SH-SY5Y (cell line): ENCODE data around the gene CACNA1B.

Source experiments
- GATA2 ChIP-seq: IDR thresholded peaks from 2 replicates; pipeline ENCODE4 v1.6.1; 2011; ENCODE audit warnings: mild to moderate bottlenecking, low read depth, low read length
- GATA3 ChIP-seq: IDR thresholded peaks from 2 replicates; pipeline ENCODE4 v1.6.1; 2011; ENCODE audit warnings: low read depth, mild to moderate bottlenecking, low read length, moderate library complexity

Gene CACNA1B

GRCh38 chr9:137899551-137900360 is 22.2 kb downstream of the CACNA1B start:
- TF ChIP-seq GATA2 (no peak), GATA3 (no peak)

- TF ChIP-seq GATA3, result no peak
- TF ChIP-seq GATA2, result no peak
These were observed 23.2 kb downstream of the CACNA1B start for GRCh38 chr9:137900584-137901310.

- TF ChIP-seq GATA3 (no peak), GATA2 (no peak)
These were observed 25.1 kb downstream of the CACNA1B start for GRCh38 chr9:137902646-137903045.

GRCh38 chr9:137905740-137906139 is 28.2 kb downstream of the CACNA1B start:
- TF ChIP-seq GATA3 (no peak), GATA2 (no peak)

GRCh38 chr9:137907776-137908175 is 30.2 kb downstream of the CACNA1B start:
- TF ChIP-seq GATA3 (no peak), GATA2 (no peak)

GRCh38 chr9:137912671-137913070 is 35.1 kb downstream of the CACNA1B start:
- TF ChIP-seq GATA2 (no peak), GATA3 (no peak)

- TF ChIP-seq GATA3 (no peak), GATA2 (no peak)
These were observed 35.5 kb downstream of the CACNA1B start for GRCh38 chr9:137913132-137913531.

GRCh38 chr9:137913771-137914767 is 36.5 kb downstream of the CACNA1B start:
- no peak for TF ChIP-seq GATA3
- no peak for TF ChIP-seq GATA2

GRCh38 chr9:137916540-137916939 is 39.0 kb downstream of the CACNA1B start:
- TF ChIP-seq GATA3, result no peak
- TF ChIP-seq GATA2, result no peak

GRCh38 chr9:137917116-137917515 is 39.5 kb downstream of the CACNA1B start:
- TF ChIP-seq GATA2, result no peak
- no peak for TF ChIP-seq GATA3

GRCh38 chr9:137917795-137918194 is 40.2 kb downstream of the CACNA1B start:
- TF ChIP-seq GATA2 (no peak), GATA3 (no peak)

- TF ChIP-seq GATA2 (no peak), GATA3 (no peak)
These were observed 40.9 kb downstream of the CACNA1B start for GRCh38 chr9:137918331-137919094.

- TF ChIP-seq GATA2 (no peak), GATA3 (no peak)
These were observed 41.5 kb downstream of the CACNA1B start for GRCh38 chr9:137919095-137919465.

GRCh38 chr9:137919649-137920141 is 42.1 kb downstream of the CACNA1B start:
- TF ChIP-seq GATA3, result no peak
- TF ChIP-seq GATA2, result no peak

GRCh38 chr9:137920753-137921152 is 43.2 kb downstream of the CACNA1B start:
- no peak for TF ChIP-seq GATA3
- no peak for TF ChIP-seq GATA2
